Measurements from ENCODE around the gene LYSMD1. TPM values are rescaled to one million over a fixed set of nuclear protein-coding genes. Genes with fewer than 3 reads are reported as not detected.

The LYSMD1 gene
- total RNA-seq, 1 donor from 2014 or later = 7.5 TPM

- peak overlapping the region; percentile 95 for H3K27ac Mint-ChIP-seq (ENCODE audit: unreplicated experiment)
- no peaks in the 10 kb centered on the region for H3K9me3 Mint-ChIP-seq (ENCODE audit: unreplicated experiment)
- peak overlapping the region; percentile 54 for H3K4me3 Mint-ChIP-seq (ENCODE audit: unreplicated experiment)
- peaks cover 15% of the 10 kb centered on the region for H3K4me1 Mint-ChIP-seq (ENCODE audit: unreplicated experiment)
- DNase-seq (ENCODE audit: low spot score) = no peak
- no peaks in the 10 kb centered on the region for H3K36me3 Mint-ChIP-seq (ENCODE audit: low read depth, unreplicated experiment)
- H3K27me3 Mint-ChIP-seq (ENCODE audit: unreplicated experiment) = no peaks in the 10 kb centered on the region
- TF ChIP-seq CTCF (IDR thresholded peaks at IDR 0.05; ENCODE audit: unreplicated experiment) = no peak
These were observed 40.8 kb downstream of the LYSMD1 start for GRCh38 chr1:151124763-151125403.

GRCh38 chr1:151113877-151114276, 51.8 kb downstream of the LYSMD1 start:
- no peak for DNase-seq (ENCODE audit: low spot score)
- H3K4me1 Mint-ChIP-seq (ENCODE audit: unreplicated experiment) = no peaks in the 10 kb centered on the region

More at GRCh38 chr1:151113877-151114276, 51.8 kb downstream of the LYSMD1 start:
- Mint-ChIP-seq H3K27me3 (ENCODE audit: unreplicated experiment) (no peaks in the 10 kb centered on the region), H3K27ac (ENCODE audit: unreplicated experiment) (no peak overlapping the region), H3K4me3 (ENCODE audit: unreplicated experiment) (no peak overlapping the region), H3K9me3 (ENCODE audit: unreplicated experiment) (no peaks in the 10 kb centered on the region), H3K36me3 (ENCODE audit: low read depth, unreplicated experiment) (no peaks in the 10 kb centered on the region)
- no peak for TF ChIP-seq CTCF (IDR thresholded peaks at IDR 0.05; ENCODE audit: unreplicated experiment)

Other genes starting within 250 kb of the LYSMD1 start
- 50.6 TPM for gene SETDB1, start 239.5 kb downstream of the LYSMD1 start, total RNA-seq (ENCODE audit: unreplicated experiment)
- 186 TPM for gene CERS2, start 191.1 kb downstream of the LYSMD1 start, total RNA-seq (ENCODE audit: unreplicated experiment)
- not detected for gene ANXA9, start 183.6 kb downstream of the LYSMD1 start, total RNA-seq (ENCODE audit: unreplicated experiment)
- gene MINDY1, start 159.0 kb downstream of the LYSMD1 start, total RNA-seq (ENCODE audit: unreplicated experiment) = 11.2 TPM
- gene PRUNE1, start 157.5 kb downstream of the LYSMD1 start, total RNA-seq (ENCODE audit: unreplicated experiment) = 16.7 TPM
- gene BNIPL, start 129.3 kb downstream of the LYSMD1 start, total RNA-seq (ENCODE audit: unreplicated experiment) = 1.5 TPM
- 1.0 TPM for gene C1orf56, start 118.2 kb downstream of the LYSMD1 start, total RNA-seq (ENCODE audit: unreplicated experiment)
- gene CDC42SE1, start 106.3 kb downstream of the LYSMD1 start, total RNA-seq (ENCODE audit: unreplicated experiment) = 180 TPM
- 27.8 TPM for gene MLLT11, start 105.5 kb downstream of the LYSMD1 start, total RNA-seq (ENCODE audit: unreplicated experiment)
- 4.1 TPM for gene GABPB2, start 95.1 kb downstream of the LYSMD1 start, total RNA-seq (ENCODE audit: unreplicated experiment)
- 214 TPM for gene SEMA6C, start 19.3 kb downstream of the LYSMD1 start, total RNA-seq (ENCODE audit: unreplicated experiment)
- 1.6 TPM for gene TNFAIP8L2, start 9.3 kb downstream of the LYSMD1 start, total RNA-seq (ENCODE audit: unreplicated experiment)
- 48.3 TPM for gene SCNM1, start 242 bp upstream of the LYSMD1 start, total RNA-seq (ENCODE audit: unreplicated experiment)
- 1.1 TPM for gene TMOD4, start 10.1 kb upstream of the LYSMD1 start, total RNA-seq (ENCODE audit: unreplicated experiment)
- 83.5 TPM for gene VPS72, start 24.3 kb upstream of the LYSMD1 start, total RNA-seq (ENCODE audit: unreplicated experiment)
- 75.9 TPM for gene PIP5K1A, start 32.6 kb upstream of the LYSMD1 start, total RNA-seq (ENCODE audit: unreplicated experiment)
- gene PSMD4, start 88.8 kb upstream of the LYSMD1 start, total RNA-seq (ENCODE audit: unreplicated experiment) = 186 TPM
- gene ZNF687, start 116.4 kb upstream of the LYSMD1 start, total RNA-seq (ENCODE audit: unreplicated experiment) = 29.9 TPM
- gene PI4KB, start 161.5 kb upstream of the LYSMD1 start, total RNA-seq (ENCODE audit: unreplicated experiment) = 50.3 TPM
- 51.6 TPM for gene RFX5, start 181.3 kb upstream of the LYSMD1 start, total RNA-seq (ENCODE audit: unreplicated experiment)
- gene SELENBP1, start 206.8 kb upstream of the LYSMD1 start, total RNA-seq (ENCODE audit: unreplicated experiment) = 15.6 TPM
- gene PSMB4, start 233.7 kb upstream of the LYSMD1 start, total RNA-seq (ENCODE audit: unreplicated experiment) = 322 TPM

All from endothelial cell (in vitro differentiated cells).